Muscle layer of colon (tissue), 2 donors: Measurements from ENCODE around the gene MED26.

Experiments
- H3K27ac ChIP-seq: one replicate; pipeline ENCODE4 v1.7.0; 2013; ENCODE audit warnings: low read depth, mild to moderate bottlenecking, low read length, moderate library complexity
- H3K27me3 ChIP-seq, 2 donors: one replicate each; pipeline ENCODE4 v1.7.0; 2013; ENCODE audit warnings: low read length in 2 of 2, mild to moderate bottlenecking in 2 of 2; ENCODE audit not compliant: insufficient read depth in 2 of 2, control insufficient read depth in 1 of 2
- H3K36me3 ChIP-seq: one replicate; pipeline ENCODE4 v1.7.0; 2013; ENCODE audit warnings: mild to moderate bottlenecking, low read length; ENCODE audit not compliant: insufficient read depth
- H3K4me1 ChIP-seq: one replicate; pipeline ENCODE4 v1.7.0; 2013; ENCODE audit warnings: mild to moderate bottlenecking, low read length; ENCODE audit not compliant: insufficient read depth
- H3K4me3 ChIP-seq, 2 donors: one replicate each; pipeline ENCODE4 v1.7.0; 2013; ENCODE audit warnings: low read length in 2 of 2, low read depth in 1 of 2, mild to moderate bottlenecking in 1 of 2, moderate library complexity in 1 of 2
- H3K9ac ChIP-seq: one replicate; pipeline ENCODE4 v1.7.0; 2013; ENCODE audit warnings: low read length
- H3K9me3 ChIP-seq: one replicate; pipeline ENCODE4 v1.7.0; 2013; ENCODE audit warnings: mild to moderate bottlenecking, low read length
- donor health status: abdominal sarcoma.
- donor health status: Adenocarcinoma of cecum.

Gene MED26

GRCh38 chr19:16527971-16528521, 100.0 kb downstream of the MED26 start:
- Histone ChIP-seq H3K27ac (no peak overlapping the region), H3K9me3 (no peaks in the 10 kb centered on the region), H3K27me3 (no peaks in the 10 kb centered on the region), H3K4me3 (no peak overlapping the region), H3K4me1 (no peaks in the 10 kb centered on the region), H3K36me3 (peaks cover 83% of the 10 kb centered on the region), H3K9ac (no peak overlapping the region)

GRCh38 chr19:16527334-16527935, 100.6 kb downstream of the MED26 start:
- peaks cover 83% of the 10 kb centered on the region for H3K36me3 ChIP-seq

GRCh38 chr19:16525751-16526481, 102.1 kb downstream of the MED26 start:
- H3K4me1 ChIP-seq: no peaks in the 10 kb centered on the region
- H3K27ac ChIP-seq: no peak overlapping the region
- no peaks in the 10 kb centered on the region for H3K9me3 ChIP-seq
- no peaks in the 10 kb centered on the region for H3K27me3 ChIP-seq
- H3K36me3 ChIP-seq: peaks cover 79% of the 10 kb centered on the region
- no peak overlapping the region for H3K9ac ChIP-seq
- H3K4me3 ChIP-seq: no peak overlapping the region

More at GRCh38 chr19:16527334-16527935, 100.6 kb downstream of the MED26 start:
- Histone ChIP-seq H3K27ac (no peak overlapping the region), H3K9ac (no peak overlapping the region), H3K9me3 (no peaks in the 10 kb centered on the region), H3K27me3 (no peaks in the 10 kb centered on the region), H3K4me1 (no peaks in the 10 kb centered on the region), H3K4me3 (no peak overlapping the region)

GRCh38 chr19:16524991-16525734, 102.8 kb downstream of the MED26 start:
- H3K9ac ChIP-seq: no peak overlapping the region
- no peaks in the 10 kb centered on the region for H3K4me1 ChIP-seq
- H3K27ac ChIP-seq: no peak overlapping the region
- no peaks in the 10 kb centered on the region for H3K27me3 ChIP-seq
- no peak overlapping the region for H3K4me3 ChIP-seq
- no peaks in the 10 kb centered on the region for H3K9me3 ChIP-seq
- H3K36me3 ChIP-seq: peaks cover 79% of the 10 kb centered on the region
